Rectal smooth muscle tissue (tissue), 1 donor: ENCODE results near the gene AGRN.
"Not testable (repeated sequence)": the region's sequence is repeated elsewhere in the genome, so short reads cannot be mapped to it uniquely, and the experiment has no call there.

Source experiments
- H3K27ac ChIP-seq: one replicate; pipeline ENCODE4 v1.7.0; 2013; ENCODE audit warnings: low read depth, low read length, inconsistent platforms
- H3K27me3 ChIP-seq: one replicate; pipeline ENCODE4 v1.7.0; 2013; ENCODE audit warnings: low read length; ENCODE audit not compliant: control insufficient read depth, insufficient read depth
- H3K36me3 ChIP-seq: one replicate; pipeline ENCODE4 v1.7.0; 2013; ENCODE audit warnings: low read length; ENCODE audit not compliant: control insufficient read depth, insufficient read depth
- H3K4me1 ChIP-seq: one replicate; pipeline ENCODE4 v1.7.0; 2013; ENCODE audit warnings: low read length; ENCODE audit not compliant: control insufficient read depth, insufficient read depth
- H3K4me3 ChIP-seq: one replicate; pipeline ENCODE4 v1.7.0; 2013; ENCODE audit warnings: low read length
- H3K9ac ChIP-seq: one replicate; pipeline ENCODE4 v1.7.0; 2013; ENCODE audit warnings: low read length

AGRN gene

GRCh38 chr1:1094981-1095380 is 75.1 kb downstream of the AGRN start:
- Histone ChIP-seq H3K4me3 (no peak overlapping the region), H3K27me3 (no peaks in the 10 kb centered on the region), H3K36me3 (no peaks in the 10 kb centered on the region), H3K4me1 (no peaks in the 10 kb centered on the region), H3K9ac (no peak overlapping the region), H3K27ac (no peak overlapping the region)

GRCh38 chr1:1096136-1096535 is 76.2 kb downstream of the AGRN start:
- H3K27ac ChIP-seq, H3K4me1 ChIP-seq, H3K36me3 ChIP-seq, H3K4me3 ChIP-seq, H3K9ac ChIP-seq, H3K27me3 ChIP-seq: not testable (repeated sequence)

GRCh38 chr1:1098681-1099421 is 78.9 kb downstream of the AGRN start:
- Histone ChIP-seq H3K4me3 (no peak overlapping the region), H3K36me3 (no peaks in the 10 kb centered on the region), H3K27ac (no peak overlapping the region), H3K4me1 (no peaks in the 10 kb centered on the region), H3K9ac (no peak overlapping the region), H3K27me3 (no peaks in the 10 kb centered on the region)

- Histone ChIP-seq H3K9ac (no peak overlapping the region), H3K4me3 (no peak overlapping the region), H3K4me1 (no peaks in the 10 kb centered on the region), H3K27me3 (no peaks in the 10 kb centered on the region), H3K27ac (no peak overlapping the region), H3K36me3 (no peaks in the 10 kb centered on the region)
Observed at GRCh38 chr1:1099506-1100183, 79.7 kb downstream of the AGRN start.

- Histone ChIP-seq H3K36me3 (no peaks in the 10 kb centered on the region), H3K9ac (no peak overlapping the region), H3K4me1 (no peaks in the 10 kb centered on the region), H3K27ac (no peak overlapping the region), H3K4me3 (no peak overlapping the region), H3K27me3 (no peaks in the 10 kb centered on the region)
Observed at GRCh38 chr1:1100296-1100695, 80.4 kb downstream of the AGRN start.

GRCh38 chr1:1101503-1101902 is 81.6 kb downstream of the AGRN start:
- Histone ChIP-seq H3K27ac (no peak overlapping the region), H3K9ac (no peak overlapping the region), H3K4me1 (no peaks in the 10 kb centered on the region), H3K27me3 (no peaks in the 10 kb centered on the region), H3K36me3 (no peaks in the 10 kb centered on the region), H3K4me3 (no peak overlapping the region)

GRCh38 chr1:1104152-1104551 is 84.2 kb downstream of the AGRN start:
- not testable (repeated sequence) for H3K4me1 ChIP-seq, H3K27me3 ChIP-seq, H3K9ac ChIP-seq, H3K4me3 ChIP-seq, H3K27ac ChIP-seq, H3K36me3 ChIP-seq
